Measurements from ENCODE around the gene OR4K13.

OR4K13 gene

GRCh38 chr14:20035938-20036337 lies at the start of gene OR4K13:
OR4K13 (minus strand) TSS chr14:20036038; CDS start chr14:20034758, 1,280 bp downstream.
- DNase-seq: no peak

- no peak for DNase-seq
Measured at GRCh38 chr14:20059745-20060144, 23.9 kb upstream of the OR4K13 start, which contains the start of gene OR4L1. OR4L1 (plus strand) TSS chr14:20060045; CDS start chr14:20060045, 0 bp downstream.

- DNase-seq: no peak
Measured at GRCh38 chr14:20048202-20048601, 12.4 kb upstream of the OR4K13 start.

GRCh38 chr14:20044243-20044642 lies 8.4 kb upstream of the OR4K13 start:
- DNase-seq: no peak

GRCh38 chr14:20035449-20035848 lies 389 bp downstream of the OR4K13 start:
- no peak for DNase-seq

GRCh38 chr14:20031058-20031457 lies 4.8 kb downstream of the OR4K13 start:
- no peak for DNase-seq

- DNase-seq: no peak
Measured at GRCh38 chr14:20019257-20019865, 16.5 kb downstream of the OR4K13 start, which contains the start of gene OR4K14. OR4K14 (minus strand) TSS chr14:20019307; CDS start chr14:20015193, 4,114 bp downstream.

- no peak for DNase-seq
Measured at GRCh38 chr14:20008156-20008555, 27.7 kb downstream of the OR4K13 start.

- DNase-seq: no peak
Measured at GRCh38 chr14:20002319-20002718, 33.5 kb downstream of the OR4K13 start.

- DNase-seq: no peak
Measured at GRCh38 chr14:20001863-20002262, 34.0 kb downstream of the OR4K13 start, which contains the start of gene OR4Q2. OR4Q2 (plus strand) TSS chr14:20002163.

- no peak for DNase-seq
Measured at GRCh38 chr14:19993438-19993837, 42.4 kb downstream of the OR4K13 start.
